ENCODE measurements around the gene B3GALT6.
A peak's percentile ranks its signal among the peaks of the same experiment; 100 is the strongest.

B3GALT6 gene

GRCh38 chr1:1267488-1268283 is 35.6 kb downstream of the B3GALT6 start:
- DNase-seq: no peak

DNA sequence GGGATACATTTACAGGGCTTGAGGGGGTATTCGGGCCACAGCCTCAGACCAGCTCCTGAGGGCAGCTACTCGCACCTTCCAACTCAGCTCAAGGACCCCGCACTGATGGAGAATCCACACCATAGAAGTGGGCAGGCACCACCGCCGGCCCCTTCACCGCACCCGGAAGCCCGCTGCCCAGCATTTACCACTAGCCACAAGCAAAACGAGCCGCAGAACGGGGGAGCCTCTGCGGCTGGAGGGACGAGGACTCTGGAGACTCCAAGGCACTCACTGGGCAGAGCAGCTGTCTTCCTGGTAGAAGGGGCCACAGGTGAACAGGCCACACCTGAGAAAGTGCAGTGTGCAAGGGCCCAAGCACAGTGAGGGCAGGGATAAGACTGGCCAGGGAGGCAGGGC is 36.2 kb downstream of the B3GALT6 start:
- no peak for DNase-seq

DNA sequence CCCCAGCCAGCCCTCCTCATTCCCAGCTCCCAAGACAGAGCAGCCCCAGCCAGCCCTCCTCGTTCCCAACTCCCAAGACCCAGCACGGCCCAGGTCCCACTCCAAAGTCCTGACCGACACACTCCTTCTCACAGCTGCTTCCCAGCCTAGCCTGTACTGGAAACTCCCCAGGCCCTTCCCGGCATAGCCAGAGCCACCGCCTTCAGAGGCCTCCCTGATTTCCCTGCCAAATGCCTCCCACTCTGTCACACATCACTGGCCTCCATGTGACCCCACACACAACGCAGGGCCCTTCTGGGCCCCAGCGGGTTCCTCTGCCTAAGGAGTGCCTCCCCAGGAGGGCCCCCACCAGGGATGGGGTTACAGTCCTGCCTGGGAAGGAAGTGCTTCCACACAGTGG is 38.8 kb downstream of the B3GALT6 start:
- no peak for DNase-seq

GRCh38 chr1:1272341-1273208 is 40.5 kb downstream of the B3GALT6 start:
- no peak for DNase-seq

DNA sequence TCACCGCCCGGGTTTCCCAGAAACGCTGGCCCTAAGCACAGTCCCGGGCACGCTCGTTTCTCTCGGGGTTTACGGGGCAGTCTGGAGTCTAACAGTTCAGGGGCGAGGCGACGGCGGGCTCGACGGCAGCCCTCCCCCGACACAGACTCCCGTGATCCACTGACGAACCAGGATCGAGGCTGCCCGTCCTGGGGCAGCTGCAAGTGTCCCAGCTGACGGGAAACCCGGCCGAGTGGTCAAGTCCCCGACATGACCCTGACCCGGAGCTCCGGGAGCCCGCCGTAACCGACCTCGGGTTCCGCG is 41.1 kb downstream of the B3GALT6 start:
- DNase-seq: no peak

DNA sequence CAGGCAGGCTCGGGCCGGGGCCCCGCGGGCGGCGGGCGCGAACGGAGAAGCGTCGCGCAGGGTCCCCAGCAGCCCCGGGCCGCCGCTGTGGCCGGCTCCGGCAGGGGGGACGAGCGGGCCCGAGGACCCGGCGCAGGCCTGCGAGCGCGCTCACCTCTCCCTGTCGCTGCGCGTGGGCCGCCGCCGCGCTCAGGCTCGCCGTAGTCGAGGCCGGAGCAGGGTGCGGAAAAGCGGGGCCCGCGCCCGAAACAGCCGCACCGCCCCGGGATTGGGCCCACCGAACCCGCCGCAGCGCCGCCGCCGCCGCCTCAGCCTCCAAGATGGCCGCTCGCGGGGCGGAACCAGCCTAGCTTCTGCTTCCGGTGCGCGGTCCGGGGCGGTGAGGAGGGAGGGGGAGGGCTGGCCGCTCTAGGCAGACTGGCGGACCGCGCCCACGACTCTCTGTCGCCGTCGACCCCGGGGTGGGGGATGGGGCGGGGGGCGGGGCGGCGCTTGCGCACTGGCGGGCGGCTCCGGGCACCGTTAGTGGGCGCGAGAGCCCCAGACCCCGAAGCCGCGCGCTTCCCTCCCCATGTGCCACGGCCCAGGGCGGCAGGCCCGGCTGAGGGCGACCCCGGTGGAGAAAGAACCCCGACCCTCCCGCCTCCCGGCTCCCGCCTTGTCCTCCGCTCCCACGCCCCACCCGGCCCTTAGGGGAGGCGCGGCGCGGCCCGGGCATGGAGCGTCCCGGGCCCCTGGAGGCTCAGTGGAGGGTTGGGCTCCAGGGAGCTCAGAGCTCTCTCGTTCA is 41.7 kb downstream of the B3GALT6 start, which contains the start of gene UBE2J2:
Gene UBE2J2 (minus strand): TSS at position 343 of the 787 bp plus-strand sequence. CDS start 5,862 bp downstream, outside the sequence.
- peak; percentile 92 for DNase-seq

DNA sequence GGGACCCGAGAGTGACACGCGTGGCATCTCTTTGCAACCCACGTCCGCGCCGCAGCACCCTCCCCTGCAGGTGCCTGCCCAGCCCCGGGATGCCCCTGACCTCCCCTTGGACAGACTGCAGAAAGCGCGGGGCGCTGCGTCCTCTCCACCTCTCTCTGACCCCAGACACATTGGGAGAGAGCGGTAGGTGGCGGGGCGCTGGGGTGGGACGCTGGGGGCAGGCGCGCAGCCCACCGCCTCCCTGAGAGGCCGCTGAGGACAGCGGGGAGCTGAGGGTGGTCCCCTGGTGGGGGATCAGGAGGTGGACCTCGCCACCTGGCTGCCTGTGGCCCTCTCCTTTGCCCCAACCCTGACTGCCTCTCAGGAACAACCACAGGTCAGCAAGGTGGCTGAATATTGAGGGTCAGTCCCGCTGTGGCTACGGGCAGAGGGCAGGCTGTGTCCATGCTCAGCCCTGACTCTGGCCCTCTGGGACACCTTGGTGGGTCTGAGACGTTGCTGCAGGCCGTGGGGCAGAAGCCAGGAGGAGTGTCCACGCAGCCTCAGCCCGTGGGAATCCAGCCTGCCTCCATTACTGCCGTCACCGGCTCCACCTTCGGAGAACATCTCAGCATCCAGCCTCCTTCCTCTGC is 42.4 kb downstream of the B3GALT6 start:
- no peak for DNase-seq

DNA sequence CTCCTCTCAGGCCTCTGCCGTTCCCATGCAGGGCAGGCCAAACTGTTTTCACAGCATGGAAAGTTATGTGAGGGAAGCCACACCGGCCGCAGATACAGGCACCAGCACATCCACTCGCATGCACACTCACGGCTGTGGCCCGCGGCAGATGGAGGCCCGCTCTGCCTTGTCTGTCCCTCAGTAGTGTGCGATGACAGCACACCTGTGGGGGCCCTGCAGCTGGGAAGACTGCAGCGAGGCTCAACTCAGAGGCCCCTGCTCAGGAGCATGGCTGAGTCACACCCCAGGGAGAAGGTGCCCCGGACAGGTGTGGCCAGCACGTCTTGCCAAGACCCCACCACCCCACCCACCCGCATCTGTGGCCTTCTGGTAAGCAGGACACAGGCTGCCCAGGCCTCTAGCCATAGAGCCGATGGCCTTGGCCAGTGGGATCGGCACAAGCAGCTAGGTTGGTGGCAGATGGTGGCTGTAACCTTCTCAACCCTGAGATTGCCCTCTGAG is 42.9 kb downstream of the B3GALT6 start:
- DNase-seq: no peak

DNA sequence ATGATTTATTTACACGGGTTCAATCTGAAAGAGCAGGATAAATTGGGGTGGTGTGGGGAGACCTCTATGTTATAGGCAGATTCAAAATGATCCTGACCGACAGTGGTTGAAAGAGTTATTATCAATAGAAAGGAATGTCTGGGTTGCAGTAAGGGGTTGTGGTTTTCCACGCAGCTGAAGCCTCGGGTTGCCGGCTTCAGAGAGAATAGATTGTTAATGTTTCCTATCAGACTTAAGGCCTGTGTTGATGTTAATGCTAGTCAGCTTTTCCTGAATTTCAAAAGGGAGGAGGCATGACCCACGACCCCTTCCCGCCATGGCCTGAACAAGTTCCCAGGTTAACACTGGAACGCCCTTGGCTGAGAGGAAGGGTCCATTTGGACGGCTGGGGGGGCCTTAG is 43.8 kb downstream of the B3GALT6 start:
- DNase-seq: no peak

GRCh38 chr1:1278620-1279019 is 46.6 kb downstream of the B3GALT6 start:
- DNase-seq: no peak

- no peak for DNase-seq
Observed at GRCh38 chr1:1279028-1279427, 47.0 kb downstream of the B3GALT6 start.

- DNase-seq: no peak
Observed at GRCh38 chr1:1280782-1281481, 48.9 kb downstream of the B3GALT6 start.

DNA sequence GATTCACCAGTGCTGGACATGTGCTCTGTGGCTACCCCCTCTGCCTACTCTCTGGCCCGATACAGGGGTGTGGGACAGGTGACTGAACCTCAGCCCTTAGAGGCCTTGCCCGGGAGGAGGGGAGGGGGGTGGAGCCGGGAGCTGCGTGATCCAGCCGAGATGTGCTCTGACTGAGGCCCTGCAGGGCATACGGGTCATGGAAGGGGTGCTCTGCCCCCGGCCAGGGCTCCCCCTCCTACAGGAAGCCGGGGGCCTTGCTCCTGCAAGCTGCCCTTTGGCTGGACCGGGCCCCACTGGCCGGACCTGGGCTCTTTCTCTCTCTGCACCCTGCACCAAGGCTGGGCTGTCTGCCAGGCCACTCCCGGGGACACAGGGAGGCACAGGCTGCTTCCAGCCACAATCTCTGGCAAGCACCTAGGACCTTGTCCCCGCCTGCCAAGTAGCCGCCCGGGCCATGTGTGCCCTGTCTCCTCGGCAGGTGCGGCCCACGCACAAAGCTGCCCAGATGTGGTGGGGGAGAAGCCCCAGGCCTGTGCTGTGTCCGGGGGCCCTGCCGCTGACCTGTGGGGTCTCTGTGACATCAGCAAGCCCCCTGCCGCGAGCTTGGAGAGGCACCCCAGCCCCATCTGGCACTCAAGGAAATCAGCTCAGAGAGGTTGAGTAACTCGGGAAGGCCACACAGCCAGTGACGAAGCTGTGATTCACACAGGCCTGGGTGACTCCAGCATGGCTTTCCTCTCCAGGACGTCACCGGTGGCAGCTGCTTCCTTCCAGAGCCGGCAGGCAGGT is 49.7 kb downstream of the B3GALT6 start:
- DNase-seq: no peak

DNA sequence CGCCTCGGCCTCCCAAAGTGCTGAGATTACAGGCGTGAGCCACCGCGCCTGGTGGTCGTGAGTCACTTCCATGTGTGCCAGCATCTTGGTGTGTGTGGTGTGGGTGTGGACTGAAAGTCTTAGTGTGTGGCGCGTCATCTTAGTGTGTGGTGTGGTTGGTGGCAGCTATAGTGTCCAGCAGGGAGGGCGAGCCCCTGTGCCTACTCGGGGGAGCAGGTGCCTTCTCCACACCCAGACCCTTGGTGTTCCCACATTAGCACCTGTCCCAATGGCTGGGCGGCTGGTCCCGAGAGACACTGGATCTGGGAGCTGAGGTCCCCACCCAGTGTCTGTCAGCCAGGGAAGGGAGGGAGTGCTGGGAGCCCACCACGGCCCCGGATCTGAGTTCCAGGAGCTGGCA is 51.0 kb downstream of the B3GALT6 start:
- no peak for DNase-seq

GRCh38 chr1:1283821-1284220 is 51.8 kb downstream of the B3GALT6 start:
- no peak for DNase-seq
